Measurements from ENCODE around the gene FSTL4. TPM values are rescaled to one million over a fixed set of nuclear protein-coding genes. Genes with fewer than 3 reads are reported as not detected.

Gene FSTL4
- total RNA-seq, 4 donors from 2014 or later = 0.27 TPM; not detected in 3

DNA sequence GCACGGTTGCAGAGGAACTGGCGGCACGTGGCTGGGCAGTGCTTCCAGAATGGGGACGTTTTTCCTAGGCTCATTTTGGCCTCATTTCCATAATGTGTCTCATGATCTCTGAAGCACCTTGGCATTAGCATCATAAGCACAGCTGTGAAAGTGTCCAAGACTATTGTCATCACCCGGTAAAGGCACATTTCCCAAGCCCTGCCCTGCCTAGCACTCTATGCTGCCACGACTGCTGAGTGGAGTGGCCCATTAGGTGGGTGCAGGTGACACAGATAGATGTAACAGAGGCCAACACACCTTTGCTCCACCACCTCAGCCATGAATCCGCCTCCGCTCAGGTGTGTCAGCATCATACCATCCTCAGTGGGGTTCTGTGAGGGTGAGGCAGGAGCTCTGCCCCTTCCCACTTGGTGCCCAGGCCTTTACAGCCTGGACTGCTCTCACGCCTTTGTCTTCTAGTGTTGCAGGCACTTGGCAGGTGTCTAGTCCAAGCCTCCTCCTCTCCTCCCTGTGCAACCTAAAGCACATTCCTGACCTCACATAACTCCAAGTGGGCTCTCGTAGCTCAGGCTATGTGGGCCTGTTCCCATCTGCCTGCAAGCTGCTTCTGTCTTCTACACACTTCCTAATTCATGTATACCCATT is 213.0 kb downstream of the FSTL4 start:
- Histone ChIP-seq H3K9me3 (no peaks in the 10 kb centered on the region), H3K27me3 (no peaks in the 10 kb centered on the region), H3K27ac (no peak overlapping the region), H3K4me3 (no peak overlapping the region), H3K4me1 (no peaks in the 10 kb centered on the region), H3K36me3 (no peaks in the 10 kb centered on the region)
- WGBS, 2 donors (ENCODE audit: low coverage in 1 of 2) = 56 to 71% methylated on average over 4 to 10 of the region's 10 CpGs
- no peak for DNase-seq
- in situ Hi-C loops (cut with MboI; ENCODE audit: low pct_ligation_motif_present in 1 of 4, low pct_unique_long_range_greater_than_20kb in 1 of 4, low sequenced_read_pairs in 3 of 4) = no loop called here
- TF ChIP-seq POLR2A (IDR thresholded peaks at IDR 0.05) (no peak), POLR2AphosphoS5 (IDR thresholded peaks at IDR 0.05) (no peak), EP300 (IDR thresholded peaks at IDR 0.05; ENCODE audit: low read depth) (no peak)
- TF ChIP-seq, protein P1, sequence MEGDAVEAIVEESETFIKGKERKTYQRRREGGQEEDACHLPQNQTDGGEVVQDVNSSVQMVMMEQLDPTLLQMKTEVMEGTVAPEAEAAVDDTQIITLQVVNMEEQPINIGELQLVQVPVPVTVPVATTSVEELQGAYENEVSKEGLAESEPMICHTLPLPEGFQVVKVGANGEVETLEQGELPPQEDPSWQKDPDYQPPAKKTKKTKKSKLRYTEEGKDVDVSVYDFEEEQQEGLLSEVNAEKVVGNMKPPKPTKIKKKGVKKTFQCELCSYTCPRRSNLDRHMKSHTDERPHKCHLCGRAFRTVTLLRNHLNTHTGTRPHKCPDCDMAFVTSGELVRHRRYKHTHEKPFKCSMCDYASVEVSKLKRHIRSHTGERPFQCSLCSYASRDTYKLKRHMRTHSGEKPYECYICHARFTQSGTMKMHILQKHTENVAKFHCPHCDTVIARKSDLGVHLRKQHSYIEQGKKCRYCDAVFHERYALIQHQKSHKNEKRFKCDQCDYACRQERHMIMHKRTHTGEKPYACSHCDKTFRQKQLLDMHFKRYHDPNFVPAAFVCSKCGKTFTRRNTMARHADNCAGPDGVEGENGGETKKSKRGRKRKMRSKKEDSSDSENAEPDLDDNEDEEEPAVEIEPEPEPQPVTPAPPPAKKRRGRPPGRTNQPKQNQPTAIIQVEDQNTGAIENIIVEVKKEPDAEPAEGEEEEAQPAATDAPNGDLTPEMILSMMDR (IDR thresholded peaks at IDR 0.05) = no peak
- intact Hi-C loops (cut with DNase I; ENCODE audit: low total_unique reads) = no loop called here

DNA sequence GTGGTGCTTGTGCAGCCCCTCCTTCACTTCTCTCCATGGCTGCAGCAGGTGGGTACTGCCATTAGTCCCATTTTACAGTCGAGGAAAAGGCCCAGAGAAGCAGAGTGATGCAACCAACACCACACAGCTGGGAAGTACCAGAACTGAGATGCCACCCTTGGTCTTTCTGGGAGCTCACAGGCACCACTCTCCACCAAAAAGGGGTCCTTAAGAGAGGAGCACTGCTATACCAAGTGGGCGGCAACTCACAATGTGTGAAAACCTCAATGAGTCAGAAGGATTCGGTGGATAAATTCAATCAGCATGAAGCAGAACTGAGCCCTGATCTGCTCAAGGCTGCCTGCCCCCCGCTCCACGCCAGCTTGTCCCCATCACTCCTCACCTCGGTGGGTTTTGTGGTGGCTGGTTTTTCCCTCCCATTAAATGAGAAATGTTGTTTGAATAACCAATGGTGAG is 213.7 kb downstream of the FSTL4 start:
- Histone ChIP-seq H3K27ac (no peak overlapping the region), H3K36me3 (no peaks in the 10 kb centered on the region), H3K4me1 (no peaks in the 10 kb centered on the region), H3K27me3 (no peaks in the 10 kb centered on the region), H3K9me3 (no peaks in the 10 kb centered on the region), H3K4me3 (no peak overlapping the region)
- TF ChIP-seq POLR2AphosphoS5 (IDR thresholded peaks at IDR 0.05) (no peak), EP300 (IDR thresholded peaks at IDR 0.05; ENCODE audit: low read depth) (no peak), POLR2A (IDR thresholded peaks at IDR 0.05) (no peak)
- TF ChIP-seq, protein P1 (IDR thresholded peaks at IDR 0.05) = no peak
- in situ Hi-C loops (cut with MboI; ENCODE audit: low pct_ligation_motif_present in 1 of 4, low pct_unique_long_range_greater_than_20kb in 1 of 4, low sequenced_read_pairs in 3 of 4) (no loop called here), intact Hi-C loops (cut with DNase I; ENCODE audit: low total_unique reads) (no loop called here)
- no peak for DNase-seq
- WGBS, 2 donors (ENCODE audit: low coverage in 1 of 2) = 60 to 81% methylated on average over 4 to 6 of the region's 6 CpGs

DNA sequence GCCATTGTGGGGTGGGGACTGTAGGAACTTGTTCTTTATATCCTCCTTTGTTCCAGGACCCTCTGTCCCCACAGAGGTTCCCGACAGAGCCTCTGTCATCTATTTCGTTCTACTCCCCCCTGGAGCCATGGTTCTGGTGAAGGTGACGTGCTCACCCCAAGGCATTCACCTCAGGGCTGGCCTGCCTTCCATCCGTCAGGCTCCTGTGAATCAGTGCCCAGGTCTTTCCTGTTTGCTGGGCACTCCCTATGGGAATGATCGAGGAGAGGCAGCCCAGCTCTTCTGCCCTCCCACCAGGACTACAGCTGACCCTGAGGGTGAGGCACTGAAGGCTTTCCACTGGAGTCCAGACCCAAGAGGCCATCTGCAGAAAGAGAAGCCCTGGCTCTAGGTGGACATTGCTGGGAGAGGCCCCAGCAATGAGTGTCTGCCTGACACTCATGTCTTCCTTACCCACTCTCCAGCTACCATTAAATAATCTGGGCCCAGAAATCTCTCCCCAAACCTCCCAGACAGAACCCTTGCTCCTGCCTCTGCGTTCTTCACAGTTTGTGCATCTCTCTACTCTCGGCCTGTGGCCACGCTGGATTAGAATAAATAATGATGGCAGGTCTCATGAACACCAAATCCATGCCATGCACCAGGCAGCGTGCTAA is 214.2 kb downstream of the FSTL4 start:
- no peaks in the 10 kb centered on the region for H3K36me3 ChIP-seq
- no peak overlapping the region for H3K27ac ChIP-seq
- in situ Hi-C loops (cut with MboI; ENCODE audit: low pct_ligation_motif_present in 1 of 4, low pct_unique_long_range_greater_than_20kb in 1 of 4, low sequenced_read_pairs in 3 of 4) (no loop called here), intact Hi-C loops (cut with DNase I; ENCODE audit: low total_unique reads) (no loop called here)
- H3K4me1 ChIP-seq = no peaks in the 10 kb centered on the region
- H3K27me3 ChIP-seq = no peaks in the 10 kb centered on the region
- no peak overlapping the region for H3K4me3 ChIP-seq
- no peak for TF ChIP-seq POLR2AphosphoS5 (IDR thresholded peaks at IDR 0.05)
- 76 to 94% methylated on average over 4 to 9 of the region's 9 CpGs for WGBS, 2 donors (ENCODE audit: low coverage in 1 of 2)
- DNase-seq = no peak
- H3K9me3 ChIP-seq = no peaks in the 10 kb centered on the region

DNA sequence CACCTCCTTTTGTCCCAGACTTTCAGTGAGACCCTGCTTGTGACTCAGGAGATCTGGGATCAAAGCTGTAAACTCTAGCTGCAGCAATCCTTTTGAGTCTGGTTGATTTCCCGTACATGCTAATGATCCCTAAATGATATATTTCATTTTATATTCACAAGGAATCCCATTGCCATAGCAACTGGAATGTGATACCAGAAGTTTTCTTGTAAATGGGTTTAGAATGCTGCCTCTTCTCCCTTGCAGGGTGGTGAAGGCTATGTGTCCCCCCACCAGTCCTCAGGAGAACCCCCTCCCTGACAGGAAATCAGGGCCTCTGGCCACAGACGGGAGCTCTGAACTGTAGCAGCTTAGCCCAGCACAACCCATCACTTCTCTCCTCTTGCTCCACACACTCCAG is 215.0 kb downstream of the FSTL4 start:
- no peaks in the 10 kb centered on the region for H3K9me3 ChIP-seq
- in situ Hi-C loops (cut with MboI; ENCODE audit: low pct_ligation_motif_present in 1 of 4, low pct_unique_long_range_greater_than_20kb in 1 of 4, low sequenced_read_pairs in 3 of 4) = no loop called here

More for the DNA sequence above, 215.0 kb downstream of the FSTL4 start:
- intact Hi-C loops (cut with DNase I; ENCODE audit: low total_unique reads) = no loop called here
- Histone ChIP-seq H3K4me3 (no peak overlapping the region), H3K4me1 (no peaks in the 10 kb centered on the region), H3K27me3 (no peaks in the 10 kb centered on the region), H3K36me3 (no peaks in the 10 kb centered on the region), H3K27ac (no peak overlapping the region)
- WGBS, 2 donors (ENCODE audit: low coverage in 1 of 2) = 60 to 63% methylated on average over 2 of the region's 2 CpGs
- no peak for TF ChIP-seq EP300 (IDR thresholded peaks at IDR 0.05; ENCODE audit: low read depth)
- TF ChIP-seq POLR2AphosphoS5 (IDR thresholded peaks at IDR 0.05) = no peak
- TF ChIP-seq, protein P1 (IDR thresholded peaks at IDR 0.05) = no peak
- TF ChIP-seq POLR2A (IDR thresholded peaks at IDR 0.05) = no peak
- no peak for DNase-seq

All from transverse colon (tissue), 4 donors.